NCI-H187 treated with DMSO at 0.1 percent for 48 hours (cell line): ENCODE data around the gene PPIF.

ENCODE experiments used
- DNase-seq: peaks from one replicate; lab custom pipeline; 2025; lab: John Stamatoyannopoulos, UW

PPIF gene

GRCh38 chr10:79375321-79376077, 28.2 kb downstream of the PPIF start:
- no peak for DNase-seq

DNA sequence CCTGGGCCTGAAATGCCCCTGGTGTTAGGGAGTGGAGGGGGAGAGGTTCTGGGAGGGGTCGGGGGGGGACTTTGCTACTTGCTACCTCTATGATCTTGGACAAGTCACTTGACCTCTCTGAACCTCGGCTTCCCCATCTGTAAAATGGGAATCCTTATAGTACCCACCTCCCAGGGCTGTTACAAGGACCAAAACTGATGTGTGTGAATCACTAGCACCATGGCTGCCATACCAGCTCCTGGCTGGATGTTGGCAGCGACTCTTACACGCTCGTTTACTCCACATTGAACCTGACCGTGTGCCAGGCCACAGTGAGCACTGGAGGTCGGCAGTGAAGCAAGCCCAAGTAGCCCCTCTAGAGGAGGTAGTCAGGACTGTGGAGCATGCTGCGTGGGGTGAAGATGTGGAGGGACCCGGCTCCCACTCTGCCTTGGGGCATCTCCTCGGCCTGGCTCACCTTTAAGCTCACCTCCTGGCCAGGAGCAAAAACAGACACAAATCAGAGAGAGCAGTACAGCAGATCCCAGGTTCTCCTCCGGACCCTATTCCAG, 28.9 kb downstream of the PPIF start:
- DNase-seq: no peak

DNA sequence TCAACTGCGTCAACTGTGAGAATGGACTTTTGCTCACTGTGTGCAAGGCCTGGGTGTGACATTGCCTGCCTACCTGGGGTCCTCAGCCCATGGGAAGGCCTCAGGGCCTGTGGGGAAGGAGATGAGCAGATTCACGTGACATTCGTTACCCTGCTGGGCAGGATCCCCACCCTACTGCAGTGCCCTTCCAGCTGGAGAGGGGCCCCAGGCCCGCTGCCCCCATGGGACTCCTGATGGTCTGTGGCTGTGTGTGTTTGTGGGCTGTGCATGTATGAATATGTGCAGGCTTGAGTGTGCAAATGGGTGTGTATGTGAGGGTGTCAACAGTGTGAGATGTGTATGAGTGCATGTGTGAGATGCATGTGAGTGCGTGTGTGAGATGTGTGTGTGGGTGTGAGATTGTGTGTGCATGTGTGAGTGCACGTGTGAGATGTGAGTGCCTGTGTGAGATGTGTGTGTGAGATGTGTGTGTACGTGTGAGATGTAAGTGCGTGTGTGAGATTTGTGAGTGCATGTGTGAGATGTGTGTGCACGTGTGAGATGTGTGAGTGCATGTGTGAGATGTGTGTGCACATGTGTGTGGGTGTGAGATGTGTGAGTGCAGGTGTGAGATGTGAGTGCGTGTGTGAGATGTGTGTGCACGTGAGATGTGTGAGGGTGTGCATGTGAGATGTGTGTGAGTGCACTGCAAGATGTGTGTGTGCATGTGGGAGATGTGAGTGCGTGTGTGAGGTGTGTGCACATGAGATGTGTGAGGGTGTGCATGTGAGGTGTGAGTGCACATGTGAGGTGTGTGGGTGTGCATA, 29.7 kb downstream of the PPIF start:
- no peak for DNase-seq

GRCh38 chr10:79377557-79378382, 30.5 kb downstream of the PPIF start:
- no peak for DNase-seq

DNA sequence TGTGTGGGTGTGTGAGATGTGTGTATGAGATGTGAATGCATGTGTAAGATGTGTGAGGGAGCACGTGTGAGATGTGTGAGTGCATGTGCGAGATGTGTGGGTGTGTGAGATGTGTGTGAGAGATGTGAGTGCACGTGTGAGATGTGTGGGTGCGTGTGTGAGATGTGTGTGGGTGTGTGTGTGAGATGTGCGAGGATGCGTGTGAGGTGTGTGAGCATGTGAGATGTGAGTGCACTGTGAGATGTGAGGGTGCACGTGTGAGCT, 31.0 kb downstream of the PPIF start:
- DNase-seq: no peak

DNA sequence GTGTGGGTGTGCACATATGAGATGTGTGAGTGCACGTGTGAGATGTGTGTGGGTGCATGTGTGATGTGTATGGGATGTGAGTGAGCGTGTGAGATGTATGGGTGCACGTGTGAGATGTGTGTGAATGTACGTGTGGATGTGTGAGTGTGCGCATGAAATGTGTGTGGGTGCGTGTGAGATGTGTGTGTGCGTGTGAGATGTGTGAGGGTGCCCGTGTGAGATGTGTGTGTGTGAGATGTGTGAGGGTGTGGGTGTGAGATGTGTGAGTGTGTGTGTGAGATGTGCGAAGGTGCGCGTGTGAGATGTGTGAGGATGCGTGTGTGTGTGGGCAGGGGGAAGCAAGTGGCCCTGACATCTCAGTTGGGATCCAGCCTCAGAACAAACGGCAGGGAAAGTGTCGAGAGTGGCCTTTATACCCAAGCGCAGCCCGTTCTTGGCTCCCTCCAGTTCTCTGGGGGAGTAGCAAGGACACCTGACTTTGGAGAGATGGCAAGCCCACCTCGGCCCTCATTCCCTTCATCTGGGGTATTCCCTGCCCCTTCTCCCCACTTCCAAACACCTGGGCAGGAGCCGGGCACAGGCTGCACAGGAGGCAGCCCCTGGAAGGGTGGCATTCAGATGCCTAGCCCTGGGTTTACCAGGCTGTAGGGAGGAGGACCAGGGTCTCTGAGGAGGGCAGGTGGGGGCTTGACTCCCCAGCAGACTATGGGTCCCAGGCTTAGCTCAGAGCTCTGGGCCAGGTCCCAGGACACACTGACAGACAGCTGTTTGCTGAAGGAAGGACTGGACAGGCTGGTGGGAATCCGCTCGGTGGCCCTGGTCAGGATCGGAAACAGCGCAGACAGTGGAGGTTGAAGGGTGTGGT, 31.6 kb downstream of the PPIF start:
- no peak for DNase-seq

DNA sequence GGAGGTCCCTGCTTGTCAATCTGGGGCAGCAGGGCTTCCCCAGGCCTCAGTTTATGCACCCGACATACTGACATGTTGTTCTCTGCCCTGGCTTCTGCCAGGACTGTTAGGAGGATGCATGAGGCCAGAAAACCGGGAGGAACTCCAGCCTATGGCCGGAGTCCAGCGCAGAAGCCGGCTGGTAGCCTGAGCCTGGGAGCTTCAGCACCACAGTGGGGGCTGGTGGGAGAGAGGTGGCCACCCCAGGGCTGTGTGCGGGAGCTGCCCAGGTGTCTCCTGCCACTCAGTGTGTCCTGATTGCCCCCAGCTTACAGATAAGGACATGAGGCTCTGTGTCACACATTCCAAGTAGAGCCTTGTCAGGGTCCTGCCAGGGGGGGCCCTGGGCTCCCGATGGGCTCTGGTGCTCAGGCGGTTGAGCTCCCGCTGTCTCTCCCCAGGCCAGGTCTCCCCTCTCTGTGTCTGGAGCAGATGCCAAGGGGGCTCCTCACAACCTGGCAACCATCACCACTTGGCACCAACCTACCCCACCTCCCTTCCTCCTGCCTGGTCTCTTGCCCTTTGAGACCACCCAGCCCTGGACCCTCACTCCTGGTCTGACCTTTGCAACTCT, 32.3 kb downstream of the PPIF start:
- DNase-seq: no peak

GRCh38 chr10:79380125-79380945, 33.1 kb downstream of the PPIF start:
- DNase-seq: no peak

DNA sequence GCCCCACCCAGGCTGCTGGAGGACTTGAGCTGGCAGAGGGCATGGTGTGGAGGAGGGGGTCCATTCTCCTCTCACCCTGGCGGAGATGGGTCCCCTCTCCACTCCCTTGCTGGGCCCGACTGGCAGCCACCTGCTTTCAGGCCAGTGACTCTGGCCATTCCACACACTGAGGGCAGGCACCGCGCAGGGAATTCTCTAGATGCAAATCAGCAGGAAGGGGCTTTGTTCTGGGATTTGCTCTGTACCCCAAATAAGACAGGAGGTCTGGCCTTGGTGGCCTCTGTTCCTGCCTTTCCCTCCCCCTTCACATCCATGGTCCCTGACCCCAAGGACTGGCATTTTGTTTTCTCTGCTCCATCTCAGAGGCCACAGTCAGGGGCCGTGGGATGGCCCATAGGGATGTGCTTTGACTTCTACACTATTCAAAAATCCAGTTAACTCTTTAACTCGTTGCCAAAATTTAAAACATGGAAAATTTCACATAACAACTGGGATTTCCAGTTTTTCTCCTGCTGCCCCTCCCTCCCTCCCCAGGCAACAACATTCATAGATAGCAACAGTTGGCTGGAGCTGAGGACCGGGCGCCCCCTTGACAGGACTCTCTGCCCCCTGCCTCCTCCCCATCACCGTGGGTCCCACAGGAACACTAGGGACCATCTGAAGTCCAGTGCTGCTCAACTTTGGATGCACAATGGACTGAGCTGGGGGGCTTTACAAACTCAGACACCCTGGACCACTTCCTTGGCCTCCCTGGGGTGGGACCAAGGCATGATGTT, 33.9 kb downstream of the PPIF start:
- DNase-seq: no peak

DNA sequence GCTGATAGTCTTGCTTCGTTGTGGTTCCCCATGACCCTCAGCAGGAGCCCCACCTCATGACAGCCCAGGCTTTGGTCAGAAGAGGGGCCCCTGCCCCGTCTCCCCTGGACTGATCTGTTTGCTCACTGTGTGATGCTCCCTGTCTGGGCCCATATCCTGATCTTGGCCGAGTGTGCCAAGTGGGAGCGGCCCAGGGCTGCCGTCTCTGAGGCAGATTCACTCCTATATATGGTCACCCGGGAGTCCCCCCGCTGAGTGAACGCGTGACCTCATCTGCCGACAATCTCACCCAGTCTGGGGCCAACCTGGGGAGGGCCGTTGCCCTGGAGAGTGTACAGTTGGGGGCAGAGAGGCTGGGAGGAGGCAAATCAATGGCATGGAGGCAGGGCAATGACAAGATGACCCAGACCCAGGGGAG, 34.5 kb downstream of the PPIF start:
- DNase-seq: no peak

DNA sequence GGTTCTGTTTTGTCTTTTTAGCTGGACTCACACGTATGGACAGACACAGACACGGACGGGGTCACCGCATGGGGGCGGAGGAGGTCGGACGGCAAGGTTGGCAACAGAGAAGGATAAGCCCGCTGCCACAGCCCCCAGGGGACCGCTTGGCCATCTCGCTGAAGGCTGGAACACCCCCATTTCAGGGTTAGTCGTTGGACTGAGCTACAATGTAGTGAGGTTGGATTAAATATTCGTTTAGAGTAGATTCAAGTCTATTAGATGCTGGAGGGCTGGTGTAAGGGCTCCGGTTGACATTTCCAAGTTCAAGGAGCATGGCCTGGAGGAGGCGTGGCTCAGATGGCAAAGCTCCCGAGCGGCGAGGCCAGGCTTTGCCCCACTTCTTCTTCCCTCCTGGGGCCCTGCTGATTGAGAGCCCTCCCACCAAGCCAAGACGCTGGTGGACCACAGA, 35.2 kb downstream of the PPIF start:
- no peak for DNase-seq

DNA sequence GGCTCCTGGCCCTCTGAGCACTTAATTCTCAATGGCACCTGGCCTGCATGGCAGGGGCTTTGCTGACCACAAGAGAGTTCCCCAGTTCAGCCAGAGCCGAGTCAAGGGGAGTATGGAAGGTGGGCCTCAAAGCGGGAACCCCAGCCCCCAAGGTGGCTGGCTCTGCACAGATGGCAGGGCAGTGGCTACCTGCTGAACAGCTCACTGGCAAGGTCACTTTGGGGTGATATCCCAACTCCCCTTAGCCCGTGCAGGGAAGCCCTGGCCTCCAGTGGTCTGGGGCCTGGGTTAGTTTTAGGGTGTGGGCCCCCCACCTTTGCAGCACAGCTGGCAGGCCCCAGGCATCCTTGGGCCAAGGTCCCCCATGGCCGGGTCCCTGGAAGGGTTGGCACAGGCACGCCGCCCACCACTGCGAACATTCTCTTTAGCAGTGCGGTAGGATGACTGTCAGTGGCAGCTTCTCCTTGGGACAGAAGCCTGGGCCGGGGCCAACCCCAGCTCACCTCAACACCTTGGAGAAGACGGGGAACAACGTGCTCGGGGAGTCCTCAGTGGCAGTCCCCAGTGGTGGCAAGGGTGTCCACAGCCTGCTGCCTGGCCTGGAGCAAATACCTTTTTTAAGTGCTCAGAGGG, 36.8 kb downstream of the PPIF start:
- DNase-seq: no peak

DNA sequence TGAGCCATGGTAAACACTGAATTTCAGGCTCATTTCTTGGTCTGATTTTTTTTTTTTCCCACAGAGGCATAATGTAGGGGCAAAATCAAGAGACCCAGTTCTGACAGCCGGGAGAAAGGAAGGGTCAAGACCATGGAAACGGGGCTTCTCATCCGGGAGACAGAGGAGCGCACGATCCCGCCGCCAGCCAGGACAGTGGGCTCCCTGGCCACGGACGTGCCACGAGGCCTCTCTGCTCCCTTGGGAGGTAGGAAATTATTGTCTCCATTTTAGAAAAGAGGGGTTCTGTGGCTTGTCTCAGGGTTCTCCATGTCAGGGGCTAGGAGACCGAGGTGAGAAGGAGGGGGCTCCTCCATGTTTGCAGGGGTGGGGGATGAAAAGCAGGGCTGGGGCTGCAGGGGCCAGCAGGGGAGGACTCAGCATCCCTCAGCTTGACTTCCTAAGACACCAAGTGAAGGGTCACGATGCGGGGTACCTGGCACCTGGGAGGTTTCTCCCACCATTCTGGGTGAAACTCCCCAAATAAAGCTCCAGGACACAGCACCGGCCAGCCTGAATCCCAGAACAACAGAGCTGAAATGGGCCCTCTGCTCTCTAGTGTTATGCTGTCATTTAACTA, 37.6 kb downstream of the PPIF start:
- DNase-seq: no peak

DNA sequence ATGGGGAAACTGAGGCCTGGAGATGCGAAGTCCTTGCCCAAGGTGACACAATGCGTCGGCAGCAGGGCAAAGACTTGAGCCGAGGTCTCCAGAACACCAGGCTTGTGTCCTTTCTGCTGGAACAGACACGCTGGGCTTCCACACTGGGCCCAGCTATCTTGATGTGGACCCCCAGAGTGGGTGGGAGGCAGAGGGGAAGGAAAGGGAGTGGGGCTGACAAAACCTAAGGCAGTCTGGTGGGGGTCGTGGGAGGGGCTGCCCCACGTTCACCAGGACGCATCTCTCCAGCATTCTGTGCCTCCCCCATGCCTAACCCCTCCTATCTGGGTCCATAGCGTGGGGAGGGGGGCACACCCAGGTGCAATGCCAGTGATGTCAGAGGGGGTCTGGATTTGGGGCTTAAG, 38.1 kb downstream of the PPIF start:
- no peak for DNase-seq

DNA sequence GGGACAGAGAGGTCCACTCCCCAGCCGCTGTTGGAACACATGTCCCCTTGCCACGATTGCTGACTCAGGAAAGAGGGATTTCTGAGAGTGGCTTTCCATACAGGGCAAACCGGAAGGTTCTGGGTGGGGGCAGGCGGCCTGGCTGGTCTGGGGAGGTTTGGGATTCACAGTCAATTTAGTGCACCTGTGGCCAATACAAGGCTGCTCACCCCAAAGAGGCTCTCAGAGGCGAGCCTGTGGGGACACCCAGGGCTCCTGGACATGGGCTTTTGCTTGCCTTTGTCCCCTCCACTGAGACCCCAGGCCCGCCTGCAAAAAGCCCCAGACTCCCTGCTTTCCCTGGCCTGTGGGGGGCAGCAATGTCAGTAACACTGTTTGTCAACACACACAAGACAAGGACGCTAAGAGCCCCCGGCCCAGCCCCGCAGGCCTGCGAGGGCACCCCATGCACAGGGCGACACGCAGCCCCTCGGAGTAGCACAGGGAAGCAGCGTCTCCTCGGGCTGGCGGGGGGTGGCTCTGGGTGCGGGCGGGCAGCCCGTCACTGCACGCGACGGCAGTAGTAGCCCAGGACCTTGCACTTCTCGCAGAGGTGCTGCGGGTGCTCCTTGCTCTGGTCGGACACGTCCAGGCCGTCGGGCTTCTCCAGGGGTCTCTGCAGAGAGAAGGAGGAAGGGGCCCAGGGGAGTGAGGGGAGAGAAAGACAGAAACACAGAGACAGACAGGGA, 38.7 kb downstream of the PPIF start:
- DNase-seq: no peak

DNA sequence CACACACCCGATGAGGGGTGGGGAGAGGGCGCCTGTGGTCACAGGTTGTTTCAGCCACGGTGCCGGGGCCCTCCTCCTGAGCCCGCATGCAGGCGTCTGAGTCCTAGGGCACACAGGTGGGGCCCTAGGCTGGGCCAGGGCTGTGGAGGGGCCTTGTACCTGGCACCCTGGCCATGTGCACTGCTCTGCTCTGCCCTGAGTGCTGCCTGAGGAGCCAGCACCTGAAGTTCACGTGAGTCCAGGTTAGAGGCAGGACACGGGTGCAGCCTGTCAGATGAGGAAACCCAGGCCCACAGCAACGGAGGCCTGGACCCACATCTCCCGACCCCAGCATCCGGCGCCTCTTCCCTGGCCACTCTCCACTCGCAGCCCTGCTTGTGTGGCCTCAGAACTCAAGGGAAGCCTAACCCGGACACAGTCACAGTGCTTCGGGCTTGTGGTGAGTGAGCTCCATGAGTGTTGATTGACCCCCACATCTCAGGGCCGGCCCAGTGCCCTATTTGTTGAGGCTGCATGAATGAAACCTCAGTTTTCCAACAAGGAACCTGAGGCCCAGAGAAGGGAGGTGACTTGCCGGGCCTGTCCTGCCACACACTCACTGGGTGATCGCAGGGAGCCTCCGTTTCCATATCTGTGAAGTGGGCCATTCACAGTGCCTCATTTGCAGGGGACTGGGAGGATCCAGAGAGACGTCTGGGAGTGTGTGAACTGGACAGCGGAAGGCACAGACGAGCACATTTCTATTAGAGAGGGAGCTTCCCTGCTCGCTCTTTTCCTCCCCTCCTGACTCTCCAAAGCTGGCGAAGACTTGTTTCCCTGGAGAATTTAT, 39.6 kb downstream of the PPIF start:
- DNase-seq: no peak

DNA sequence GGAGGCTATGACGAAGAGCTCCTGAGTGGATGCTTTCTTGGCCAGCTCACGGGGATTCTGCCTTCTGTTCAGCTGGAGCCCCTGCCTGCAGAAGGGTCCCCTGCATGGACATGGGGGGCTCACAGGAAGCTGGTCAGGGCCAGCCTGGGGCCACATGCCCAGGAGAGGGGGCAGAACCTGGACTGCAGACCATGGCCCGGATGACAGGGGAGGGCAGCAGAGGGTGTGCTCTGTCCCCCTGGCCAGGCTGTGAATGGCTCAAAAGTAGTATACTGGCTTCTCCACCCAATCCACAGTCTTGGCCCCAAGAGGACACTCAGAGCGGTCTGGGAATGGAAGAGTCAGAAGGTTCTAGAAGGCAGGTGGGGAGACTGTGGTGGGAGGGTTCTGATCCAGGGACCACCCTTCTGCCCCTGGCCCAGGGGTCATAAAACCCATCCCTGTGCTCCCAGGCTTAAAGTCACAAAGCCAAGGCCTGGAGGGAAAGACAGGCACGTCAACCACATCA, 40.3 kb downstream of the PPIF start:
- DNase-seq: no peak
